H1 (cell line): ENCODE data around the gene GRPR. TPM values are rescaled to one million over a fixed set of nuclear protein-coding genes. Genes with fewer than 3 reads are reported as not detected.

Source experiments
- CTCF ChIA-PET: fragments of 300-600 bp; sonication (Branson Sonifier 250); formaldehyde crosslinking; loops from one replicate; lab custom pipeline; 2021; ENCODE audit not compliant: partially characterized antibody; lab: Charles Lee
- POLR2A ChIA-PET: fragments of 300-600 bp; sonication (Branson Sonifier 250); formaldehyde crosslinking; loops from one replicate; lab custom pipeline; 2021; ENCODE audit warnings: inconsistent platforms; ENCODE audit not compliant: partially characterized antibody; lab: Charles Lee
- DNase-seq, 2 experiments: peaks; one replicate each; pipeline versions ENCODE4 v3.0.0 to v3.0.0-alpha.2; 2010 to 2022; ENCODE audit warnings: low spot score in 2 of 2, low read depth in 1 of 2, mixed read lengths in 1 of 2
- FAIRE-seq: peaks from 2 replicates; lab custom pipeline; 2011; peaks lifted over from hg19 to GRCh38; lab: Jason Lieb, UNC
- H2AFZ ChIP-seq: 2 replicates; pipeline ENCODE4 v1.8.1; 2012; ENCODE audit warnings: low read length, inconsistent platforms
- H2AK5ac ChIP-seq: 2 replicates; pipeline ENCODE4 v1.6.1; 2013; ENCODE audit warnings: low read depth, low read length
- H2BK120ac ChIP-seq: replicated peaks from 2 replicates; pipeline ENCODE3; 2013; ENCODE audit warnings: low read depth, low read length, inconsistent platforms
- H2BK12ac ChIP-seq: 2 replicates; pipeline ENCODE4 v1.6.1; 2013; ENCODE audit warnings: low read depth, low read length
- H2BK15ac ChIP-seq: 2 replicates; pipeline ENCODE4 v1.6.1; 2013; ENCODE audit warnings: low read length
- H2BK20ac ChIP-seq: 2 replicates; pipeline ENCODE4 v1.6.1; 2013; ENCODE audit warnings: low read length
- H2BK5ac ChIP-seq: 2 replicates; pipeline ENCODE4 v1.6.1; 2013; ENCODE audit warnings: low read depth, low read length
- H3K14ac ChIP-seq: 2 replicates; pipeline ENCODE4 v1.6.1; 2013; ENCODE audit warnings: inconsistent platforms; ENCODE audit not compliant: insufficient read length
- H3K18ac ChIP-seq: 2 replicates; pipeline ENCODE4 v1.6.1; 2013; ENCODE audit warnings: low read length; ENCODE audit errors: extremely low read depth
- H3K23ac ChIP-seq: 2 replicates; pipeline ENCODE4 v1.6.1; 2013; ENCODE audit warnings: inconsistent platforms; ENCODE audit not compliant: insufficient read length
- H3K23me2 ChIP-seq: 2 replicates; pipeline ENCODE4 v1.6.1; 2013; ENCODE audit warnings: low read depth, low read length
- H3K27ac ChIP-seq: 2 replicates; pipeline ENCODE4 v1.6.1; 2011; ENCODE audit warnings: low read depth, low read length, inconsistent platforms
- H3K27me3 ChIP-seq, 4 experiments: replicated peaks in 1 of 4; 1 replicate in 1 of 4; 2 replicates in 3 of 4; pipeline versions ENCODE4 v1.6.1 to v1.8.1; 2011 to 2013; ENCODE audit warnings: low read length in 3 of 4, mild to moderate bottlenecking in 3 of 4, inconsistent platforms in 2 of 4, mixed read lengths in 2 of 4, moderate library complexity in 1 of 4; ENCODE audit not compliant: control insufficient read depth in 3 of 4, insufficient read depth in 3 of 4; ENCODE audit errors: extremely low read depth in 1 of 4
- H3K36me3 ChIP-seq, 4 experiments: 2 replicates each; pipeline versions ENCODE4 v1.6.1 to v1.8.1; 2011 to 2013; ENCODE audit warnings: mild to moderate bottlenecking in 4 of 4, low read length in 3 of 4, moderate library complexity in 2 of 4, control low read depth in 1 of 4, inconsistent platforms in 1 of 4; ENCODE audit not compliant: insufficient read depth in 4 of 4, control insufficient read depth in 2 of 4
- H3K4ac ChIP-seq: replicated peaks from 2 replicates; pipeline ENCODE3; 2013; ENCODE audit warnings: low read length, low read depth, mixed read lengths, inconsistent platforms; ENCODE audit not compliant: insufficient read length
- H3K4me1 ChIP-seq, 4 experiments: replicated peaks in 1 of 4; 1 replicate in 1 of 4; 2 replicates in 3 of 4; pipeline versions ENCODE4 v1.6.1 to v1.8.1; 2011 to 2013; ENCODE audit warnings: low read length in 3 of 4, inconsistent platforms in 2 of 4, mixed read lengths in 1 of 4; ENCODE audit not compliant: insufficient read depth in 4 of 4, control insufficient read depth in 3 of 4
- H3K4me2 ChIP-seq, 2 experiments: 2 replicates each; pipeline versions ENCODE4 v1.6.1 to v1.8.1; 2011 to 2013; ENCODE audit warnings: low read depth in 2 of 2, low read length in 2 of 2, control low read depth in 1 of 2, inconsistent platforms in 1 of 2, mild to moderate bottlenecking in 1 of 2; ENCODE audit not compliant: insufficient read depth in 1 of 2
- H3K4me3 ChIP-seq, 4 experiments: fragments of 200-600, 300-600 bp in 1 of 4; sonication (generic), shearing (Covaris generic), sonication (Bioruptor Twin) in 1 of 4; 2 replicates each; pipeline versions ENCODE4 v1.5.1 to v1.8.1; 2011 to 2016; ENCODE audit warnings: low read length in 4 of 4, low read depth in 3 of 4, control low read depth in 2 of 4, inconsistent platforms in 2 of 4, mild to moderate bottlenecking in 2 of 4, mixed read lengths in 1 of 4, moderate library complexity in 1 of 4; ENCODE audit not compliant: insufficient read depth in 2 of 4; ENCODE audit errors: extremely low read depth in 1 of 4
- H3K56ac ChIP-seq: replicated peaks from 2 replicates; pipeline ENCODE3; 2013; ENCODE audit warnings: low read depth, mild to moderate bottlenecking, mixed read lengths, low read length, inconsistent platforms; ENCODE audit not compliant: insufficient read length
- H3K79me1 ChIP-seq: 2 replicates; pipeline ENCODE4 v1.6.1; 2013; ENCODE audit warnings: low read depth, low read length, control low read depth
- H3K79me2 ChIP-seq, 2 experiments: 2 replicates each; pipeline versions ENCODE4 v1.6.1 to v1.8.1; 2012 to 2013; ENCODE audit warnings: low read length in 2 of 2, mild to moderate bottlenecking in 2 of 2, inconsistent platforms in 1 of 2; ENCODE audit not compliant: insufficient read depth in 2 of 2, control insufficient read depth in 1 of 2
- H3K9ac ChIP-seq, 4 experiments: replicated peaks in 1 of 4; 1 replicate in 1 of 4; 2 replicates in 3 of 4; pipeline versions ENCODE4 v1.6.1 to v1.8.1; 2011 to 2013; ENCODE audit warnings: low read depth in 3 of 4, low read length in 3 of 4, control low read depth in 2 of 4, mild to moderate bottlenecking in 2 of 4, moderate library complexity in 2 of 4, inconsistent platforms in 1 of 4; ENCODE audit errors: extremely low read depth in 1 of 4
- H3K9me3 ChIP-seq, 2 experiments: 2 replicates each; pipeline versions ENCODE4 v1.6.1 to v1.8.1; 2012 to 2013; ENCODE audit warnings: mild to moderate bottlenecking in 2 of 2, moderate library complexity in 2 of 2, control low read depth in 1 of 2, inconsistent platforms in 1 of 2, low read depth in 1 of 2, low read length in 1 of 2, mixed read lengths in 1 of 2; ENCODE audit not compliant: insufficient read depth in 2 of 2
- H4K20me1 ChIP-seq, 2 experiments: replicated peaks in 1 of 2; 2 replicates each; pipeline versions ENCODE3 to v1.8.1; 2011 to 2013; ENCODE audit warnings: inconsistent platforms in 2 of 2, low read length in 2 of 2, mild to moderate bottlenecking in 1 of 2; ENCODE audit not compliant: insufficient read depth in 2 of 2, control insufficient read depth in 1 of 2
- H4K5ac ChIP-seq: 2 replicates; pipeline ENCODE4 v1.6.1; 2013; ENCODE audit warnings: low read length, low read depth, mixed read lengths, inconsistent platforms; ENCODE audit not compliant: insufficient read length
- H4K8ac ChIP-seq: 2 replicates; pipeline ENCODE4 v1.8.0; 2013; ENCODE audit warnings: mild to moderate bottlenecking, moderate library complexity, low read length, inconsistent platforms; ENCODE audit not compliant: insufficient read depth; ENCODE audit errors: extremely low read depth
- H4K91ac ChIP-seq: replicated peaks from 2 replicates; pipeline ENCODE3; 2013; ENCODE audit warnings: low read length, mixed read lengths, inconsistent platforms; ENCODE audit not compliant: insufficient read length
- JUN ChIP-seq: IDR thresholded peaks from 2 replicates; pipeline ENCODE4 v1.6.1; 2011; ENCODE audit warnings: low read depth, mild to moderate bottlenecking, improper control_type of control experiment, low read length
- MAFK ChIP-seq: IDR thresholded peaks from 2 replicates; pipeline ENCODE4 v1.6.1; 2012; ENCODE audit warnings: low read depth, mild to moderate bottlenecking, improper control_type of control experiment, low read length
- SP2 ChIP-seq: IDR thresholded peaks from 2 replicates; pipeline ENCODE4 v1.6.1; 2012; ENCODE audit warnings: mild to moderate bottlenecking, low read length, inconsistent platforms
- WGBS, 2 experiments: shearing (Covaris generic) in 1 of 2; methylation state at CpG; one replicate each; pipeline versions ENCODE4 v1.1.6 to v1.1.7; 2013 to 2015; ENCODE audit warnings: low lambda C conversion rate in 2 of 2, mixed read lengths in 2 of 2, inconsistent platforms in 1 of 2, low coverage in 1 of 2, missing lambda C conversion rate in 1 of 2; ENCODE audit not compliant: insufficient replicate concordance in 2 of 2, insufficient coverage in 1 of 2, insufficient read length in 1 of 2; ENCODE audit errors: extremely low coverage in 1 of 2, missing lambda C conversion rate in 1 of 2; 5-methylcytosine and 5-hydroxymethylcytosine counted together
- polyA plus RNA-seq, 7 experiments: library from polyadenylated mRNA; depleted of rRNA in 3 of 7; stranded (reverse) in 5 of 7; unstranded in 2 of 7; fragments of >200 nt in 5 of 7; fragments of 200-250 nt in 2 of 7; gene quantifications; 1 replicate in 5 of 7; 2 replicates in 1 of 7; 4 replicates in 1 of 7; pipeline versions ENCODE4 v1.2.1 to v1.2.3, GENCODE V29; 2011 to 2013; ENCODE audit warnings: missing spikeins in 2 of 7, mixed read lengths in 2 of 7
- total RNA-seq: library from RNA; stranded (reverse); fragmentation: NEBNext Ultra II Directional; extraction: Animal tissue kit (Norgen Biotek cat#: 25700); gene quantifications from 2 replicates; pipeline ENCODE4 v1.2.1, GENCODE V29; 2021

Gene GRPR
- total and polyA plus RNA-seq, 2 of the 8 experiments (the other 6 are each of a cell fraction or from before 2014, with no cell fraction given): 18.6 to 78.4 TPM

GRCh38 chrX:16136080-16136479 is 12.7 kb downstream of the GRPR start:
- Histone ChIP-seq H2AK5ac (no peak overlapping the region), H3K14ac (no peak overlapping the region), H3K56ac (no peak overlapping the region), H3K18ac (no peak overlapping the region), H3K27me3 (no peaks in the 10 kb centered on the region), H3K4me2 (peak overlapping the region in 1 of 2 experiments; percentile 32; a peak in 2 of 4 replicates), H3K23ac (no peak overlapping the region), H3K4ac (no peak overlapping the region), H2BK120ac (no peak overlapping the region), H3K4me3 (no peak overlapping the region), H2AFZ (no peak overlapping the region), H2BK5ac (no peak overlapping the region), H4K20me1 (no peaks in the 10 kb centered on the region), H3K36me3 (peaks cover 0 to 68% (median 1%) of the 10 kb centered on the region in 4 experiments; a peak in 2 of 8 replicates), H3K4me1 (peaks cover 0 to 16% (median 0%) of the 10 kb centered on the region in 4 experiments; a peak in 1 of 7 replicates), H4K91ac (no peak overlapping the region), H4K5ac (no peak overlapping the region), H2BK20ac (no peak overlapping the region), H3K79me2 (peaks cover 31 to 99% of the 10 kb centered on the region in 2 experiments; a peak in 3 of 4 replicates), H3K27ac (no peak overlapping the region), H4K8ac (no peak overlapping the region), H2BK12ac (no peak overlapping the region), H2BK15ac (no peak overlapping the region), H3K9ac (no peak overlapping the region), H3K23me2 (no peaks in the 10 kb centered on the region), H3K79me1 (no peaks in the 10 kb centered on the region), H3K9me3 (no peaks in the 10 kb centered on the region)
- DNase-seq (no peak), FAIRE-seq (no peak)
- no peak for TF ChIP-seq MAFK
- TF ChIP-seq JUN: no peak
- no peak for TF ChIP-seq SP2
- ChIA-PET CTCF (interaction anchor here (1.8 kb wide), 1 partner anchor 15 kb away, joined by 4 read pairs; no protein-coding TSS in a partner anchor), POLR2A (no interaction called here)
- 81% methylated on average over 2 of the region's 2 CpGs; no CpG with 5 or more reads in 1 of the 2 experiments for WGBS, 2 experiments
